DND-41 (cell line): ENCODE results near the gene SLC23A2.

ENCODE experiments used
- ATAC-seq: fragments of 200-7000 bp; cut with Tn5 transposase; 3 replicates; pipeline ENCODE4 v1.9.1; 2021; ENCODE audit warnings: low read depth; ENCODE audit not compliant: insufficient read depth
- DNase-seq: peaks from one replicate; pipeline ENCODE4 v3.0.0-alpha.2; 2020
- H2AFZ ChIP-seq: 2 replicates; pipeline ENCODE4 v1.6.0; 2012; ENCODE audit warnings: low read depth, low read length
- H3K27ac ChIP-seq: 2 replicates; pipeline ENCODE4 v1.5.1; 2012; ENCODE audit warnings: low read length, inconsistent platforms
- H3K27me3 ChIP-seq: fragments of 200-600 bp; sonication (generic); 2 replicates; pipeline ENCODE4 v1.6.0; 2012; ENCODE audit warnings: low read length, mild to moderate bottlenecking, inconsistent platforms; ENCODE audit not compliant: insufficient read depth, poor library complexity
- H3K36me3 ChIP-seq: 2 replicates; pipeline ENCODE4 v1.5.1; 2012; ENCODE audit warnings: low read length, inconsistent platforms; ENCODE audit not compliant: insufficient read depth
- H3K4me1 ChIP-seq: 2 replicates; pipeline ENCODE4 v1.5.1; 2012; ENCODE audit warnings: mild to moderate bottlenecking, low read length; ENCODE audit not compliant: insufficient read depth
- H3K4me2 ChIP-seq: 2 replicates; pipeline ENCODE4 v1.6.0; 2012; ENCODE audit warnings: mild to moderate bottlenecking, moderate library complexity, low read length, inconsistent platforms; ENCODE audit not compliant: insufficient read depth
- H3K4me3 ChIP-seq, 2 experiments: fragments of 200-600 bp in 1 of 2; shearing (Covaris generic) in 1 of 2; 2 replicates each; pipeline ENCODE4 v1.5.1; 2012 to 2016; ENCODE audit warnings: inconsistent platforms in 2 of 2, low read length in 2 of 2, mild to moderate bottlenecking in 2 of 2, low read depth in 1 of 2, moderate library complexity in 1 of 2
- H3K79me2 ChIP-seq: 2 replicates; pipeline ENCODE4 v1.6.0; 2012; ENCODE audit warnings: low read length, inconsistent platforms; ENCODE audit not compliant: insufficient read depth
- H3K9ac ChIP-seq: 2 replicates; pipeline ENCODE4 v1.6.0; 2012; ENCODE audit warnings: low read depth, mild to moderate bottlenecking, inconsistent platforms, low read length, moderate library complexity
- H3K9me3 ChIP-seq: 2 replicates; pipeline ENCODE4 v1.5.1; 2012; ENCODE audit warnings: low read length, moderate library complexity, mild to moderate bottlenecking, inconsistent platforms; ENCODE audit not compliant: insufficient read depth, severe bottlenecking
- H4K20me1 ChIP-seq: 2 replicates; pipeline ENCODE4 v1.6.0; 2012; ENCODE audit warnings: low read length; ENCODE audit not compliant: insufficient read depth
- EZH2 ChIP-seq: IDR thresholded peaks from 3 replicates; pipeline ENCODE4 v1.6.1; 2012; ENCODE audit warnings: borderline replicate concordance, low read depth, mild to moderate bottlenecking, moderate library complexity, low read length, inconsistent platforms; ENCODE audit not compliant: severe bottlenecking
- TF ChIP-seq, protein P1 (sequence below): IDR thresholded peaks from 2 replicates; pipeline ENCODE4 v1.5.1; 2012; ENCODE audit warnings: borderline replicate concordance, low read length, moderate library complexity, mild to moderate bottlenecking; ENCODE audit not compliant: poor library complexity, severe bottlenecking; ENCODE audit errors: extremely low read depth

Gene SLC23A2

DNA sequence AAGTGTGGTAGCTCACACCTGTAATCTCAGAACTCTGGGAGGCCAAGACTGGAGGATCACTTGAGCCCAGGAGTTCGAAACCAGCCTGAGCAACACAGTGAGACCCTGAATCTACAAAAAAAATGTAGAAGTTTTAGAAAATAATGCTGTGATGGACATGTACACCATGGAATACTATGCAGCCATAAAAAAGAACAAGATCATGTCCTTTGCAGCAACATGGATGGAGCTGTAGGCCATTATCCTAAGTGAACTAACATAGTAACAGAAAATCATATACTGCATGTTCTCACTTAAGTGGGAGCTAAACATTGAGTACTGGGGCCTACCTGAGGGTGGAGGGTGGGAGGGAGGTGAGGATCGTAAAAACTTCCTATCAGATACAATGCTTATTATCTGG, 168.8 kb downstream of the SLC23A2 start:
- no peaks in the 10 kb centered on the region for H3K79me2 ChIP-seq
- TF ChIP-seq, protein P1, sequence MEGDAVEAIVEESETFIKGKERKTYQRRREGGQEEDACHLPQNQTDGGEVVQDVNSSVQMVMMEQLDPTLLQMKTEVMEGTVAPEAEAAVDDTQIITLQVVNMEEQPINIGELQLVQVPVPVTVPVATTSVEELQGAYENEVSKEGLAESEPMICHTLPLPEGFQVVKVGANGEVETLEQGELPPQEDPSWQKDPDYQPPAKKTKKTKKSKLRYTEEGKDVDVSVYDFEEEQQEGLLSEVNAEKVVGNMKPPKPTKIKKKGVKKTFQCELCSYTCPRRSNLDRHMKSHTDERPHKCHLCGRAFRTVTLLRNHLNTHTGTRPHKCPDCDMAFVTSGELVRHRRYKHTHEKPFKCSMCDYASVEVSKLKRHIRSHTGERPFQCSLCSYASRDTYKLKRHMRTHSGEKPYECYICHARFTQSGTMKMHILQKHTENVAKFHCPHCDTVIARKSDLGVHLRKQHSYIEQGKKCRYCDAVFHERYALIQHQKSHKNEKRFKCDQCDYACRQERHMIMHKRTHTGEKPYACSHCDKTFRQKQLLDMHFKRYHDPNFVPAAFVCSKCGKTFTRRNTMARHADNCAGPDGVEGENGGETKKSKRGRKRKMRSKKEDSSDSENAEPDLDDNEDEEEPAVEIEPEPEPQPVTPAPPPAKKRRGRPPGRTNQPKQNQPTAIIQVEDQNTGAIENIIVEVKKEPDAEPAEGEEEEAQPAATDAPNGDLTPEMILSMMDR, result no peak
- TF ChIP-seq EZH2, result no peak
- H3K9me3 ChIP-seq, result no peaks in the 10 kb centered on the region
- H3K36me3 ChIP-seq, result no peaks in the 10 kb centered on the region
- no peak overlapping the region for H3K27ac ChIP-seq
- H3K4me3 ChIP-seq, result no peak overlapping the region
- no peaks in the 10 kb centered on the region for H3K27me3 ChIP-seq
- H3K9ac ChIP-seq, result no peak overlapping the region
- no peaks in the 10 kb centered on the region for H3K4me1 ChIP-seq
- H2AFZ ChIP-seq, result no peak overlapping the region
- no peak for DNase-seq
- H4K20me1 ChIP-seq, result no peaks in the 10 kb centered on the region
- no peak overlapping the region for H3K4me2 ChIP-seq
- no peak for ATAC-seq

DNA sequence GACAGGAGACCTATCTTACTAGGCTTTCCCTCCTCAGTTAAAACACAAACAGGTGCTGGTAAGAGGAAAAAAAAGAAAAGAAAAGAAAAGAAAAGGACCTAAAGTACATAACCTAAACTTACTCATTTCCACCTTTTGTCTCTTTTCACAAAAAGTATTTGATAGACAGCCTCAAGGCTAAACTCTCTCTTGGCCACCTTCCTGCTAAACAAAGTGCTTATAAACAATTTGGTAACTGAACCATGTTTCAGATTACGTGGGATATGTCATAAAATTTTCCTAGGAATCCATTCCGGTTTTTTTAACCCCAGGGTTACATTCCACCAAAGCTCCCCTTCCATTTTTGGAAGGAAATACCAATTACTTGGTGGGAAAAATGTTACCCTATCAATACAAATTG, 170.6 kb downstream of the SLC23A2 start:
- DNase-seq, result no peak
- H3K9me3 ChIP-seq, result no peaks in the 10 kb centered on the region
- no peak overlapping the region for H3K27ac ChIP-seq
- TF ChIP-seq EZH2, result no peak
- TF ChIP-seq, protein P1, result no peak
- H3K27me3 ChIP-seq, result no peaks in the 10 kb centered on the region
- H3K4me1 ChIP-seq, result no peaks in the 10 kb centered on the region
- H2AFZ ChIP-seq, result no peak overlapping the region
- no peak for ATAC-seq
- no peaks in the 10 kb centered on the region for H4K20me1 ChIP-seq
- no peaks in the 10 kb centered on the region for H3K79me2 ChIP-seq
- H3K36me3 ChIP-seq, result no peaks in the 10 kb centered on the region
- H3K4me2 ChIP-seq, result no peak overlapping the region
- no peak overlapping the region for H3K4me3 ChIP-seq
- H3K9ac ChIP-seq, result no peak overlapping the region

DNA sequence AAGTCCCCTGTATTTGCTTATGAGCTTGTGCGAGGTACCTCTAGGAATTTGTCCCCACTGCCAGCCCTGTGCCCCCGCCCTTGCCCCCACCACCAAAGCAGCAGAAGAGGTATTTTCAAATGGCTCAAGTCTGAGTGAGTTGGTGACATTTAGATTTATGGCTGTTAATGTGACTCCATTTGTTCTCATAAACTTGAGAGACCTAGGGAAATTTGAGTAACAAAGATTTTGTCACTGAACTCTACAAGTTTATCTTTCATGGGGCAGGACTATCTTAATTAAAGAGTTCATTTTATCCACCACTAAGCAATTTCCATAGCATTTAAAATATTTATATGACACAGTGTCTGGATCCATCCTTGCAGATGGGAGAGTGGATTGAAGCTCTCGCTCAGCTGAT, 171.1 kb downstream of the SLC23A2 start:
- TF ChIP-seq EZH2, result no peak
- TF ChIP-seq, protein P1, result no peak
- H3K27me3 ChIP-seq, result no peaks in the 10 kb centered on the region
- H3K9me3 ChIP-seq, result no peaks in the 10 kb centered on the region
- no peak overlapping the region for H3K9ac ChIP-seq
- no peaks in the 10 kb centered on the region for H3K4me1 ChIP-seq
- H3K4me2 ChIP-seq, result no peak overlapping the region
- H3K79me2 ChIP-seq, result no peaks in the 10 kb centered on the region
- H2AFZ ChIP-seq, result no peak overlapping the region
- no peak for ATAC-seq
- no peak overlapping the region for H3K27ac ChIP-seq
- H3K4me3 ChIP-seq, result no peak overlapping the region
- no peak for DNase-seq
- H4K20me1 ChIP-seq, result no peaks in the 10 kb centered on the region
- no peaks in the 10 kb centered on the region for H3K36me3 ChIP-seq

DNA sequence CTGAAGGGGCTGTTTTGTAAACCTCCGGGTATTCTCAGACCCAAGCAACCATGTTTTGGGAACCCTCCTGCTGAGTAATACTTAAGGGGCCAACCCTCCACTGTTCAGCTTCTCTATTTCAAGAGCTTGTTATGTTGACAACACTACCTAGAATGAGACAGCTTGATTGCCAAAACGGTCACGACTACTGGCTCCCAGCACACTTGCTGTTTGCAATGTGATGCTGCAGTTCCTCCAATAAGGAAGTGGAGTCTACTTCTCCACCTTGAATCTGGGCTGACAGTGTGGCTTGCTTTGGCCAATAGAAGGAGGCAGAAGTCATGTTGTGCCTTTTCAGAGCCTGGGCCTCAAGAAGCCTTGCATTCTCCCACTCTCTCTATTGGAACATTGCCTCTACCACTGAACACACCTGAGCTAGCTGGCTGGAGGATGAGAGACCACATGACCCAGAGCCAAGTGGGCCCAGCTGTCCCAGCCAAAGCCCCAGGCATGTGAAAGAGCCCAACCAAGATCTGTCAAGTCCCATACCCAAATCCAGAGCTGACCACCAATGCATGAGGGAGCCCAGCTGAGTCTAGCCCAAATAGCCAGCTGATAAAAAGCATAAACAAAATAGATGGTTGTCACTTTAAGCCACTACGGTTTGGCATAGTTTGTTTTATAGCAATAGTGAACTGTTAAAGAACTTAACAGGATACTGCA, 171.6 kb downstream of the SLC23A2 start:
- no peak for TF ChIP-seq EZH2
- TF ChIP-seq, protein P1, result no peak
- Histone ChIP-seq H3K9ac (no peak overlapping the region), H3K4me2 (no peak overlapping the region), H3K4me1 (no peaks in the 10 kb centered on the region), H3K27ac (no peak overlapping the region), H4K20me1 (no peaks in the 10 kb centered on the region), H3K27me3 (no peaks in the 10 kb centered on the region), H3K4me3 (no peak overlapping the region), H2AFZ (no peak overlapping the region), H3K79me2 (no peaks in the 10 kb centered on the region), H3K36me3 (no peaks in the 10 kb centered on the region), H3K9me3 (no peaks in the 10 kb centered on the region)
- no peak for ATAC-seq
- DNase-seq, result no peak
